Neural progenitor cell (in vitro differentiated cells): ENCODE data around the gene ZNF592.

ENCODE experiments used
- CTCF ChIP-seq: fragments of 200-600 bp; sonication (generic); IDR thresholded peaks from 2 replicates; pipeline ENCODE4 v1.5.1; 2017; ENCODE audit warnings: antibody characterized with exemption, mild to moderate bottlenecking
- EZH2 ChIP-seq: fragments of 200-600 bp; sonication (generic); IDR thresholded peaks from 2 replicates; pipeline ENCODE4 v1.6.1; 2017; ENCODE audit warnings: antibody characterized with exemption, mild to moderate bottlenecking, moderate library complexity

DNA sequence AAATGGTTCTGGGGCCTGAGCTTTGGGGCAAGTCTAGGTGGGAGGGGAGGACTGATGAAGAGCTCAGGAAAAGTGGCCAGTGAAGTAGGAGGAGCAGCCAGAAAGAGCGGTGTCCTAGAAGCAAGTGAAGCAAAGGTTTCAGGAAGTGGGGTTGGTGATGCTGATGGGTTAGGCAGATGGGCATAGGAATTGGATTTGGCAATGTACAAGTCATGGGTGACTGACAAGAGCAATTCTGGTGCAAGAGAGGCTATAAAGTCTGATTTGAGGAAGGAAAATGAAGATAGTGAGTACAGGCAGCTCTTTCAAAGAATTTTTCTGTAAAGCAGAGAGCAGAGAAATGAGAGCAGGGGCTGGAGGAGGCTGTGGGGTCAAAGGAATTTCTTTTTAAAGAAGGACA lies 88.5 kb downstream of the ZNF592 start:
- no peak for TF ChIP-seq CTCF
- TF ChIP-seq EZH2 = no peak
